MM.1S (cell line): Measurements from ENCODE around the gene TTR.

ENCODE experiments used
- DNase-seq: peaks from one replicate; pipeline ENCODE4 v3.0.0-alpha.2; 2015
- H2AFZ ChIP-seq: fragments of 300-600 bp; sonication (generic); 2 replicates; pipeline ENCODE4 v1.6.0; 2016; ENCODE audit warnings: antibody characterized with exemption, low read length
- H3F3A ChIP-seq: fragments of 300-600 bp; sonication (generic); 2 replicates; pipeline ENCODE4 v1.6.1; 2016; ENCODE audit warnings: mild to moderate bottlenecking, antibody characterized with exemption, low read length, moderate library complexity, mixed read lengths; ENCODE audit not compliant: insufficient read depth
- H3K27ac ChIP-seq: fragments of 300-600 bp; sonication (generic); 2 replicates; pipeline ENCODE4 v1.5.1; 2016; ENCODE audit warnings: mild to moderate bottlenecking, low read length
- H3K27me3 ChIP-seq: fragments of 300-600 bp; sonication (generic); replicated peaks from 2 replicates; pipeline ENCODE4 v1.6.0; 2016; ENCODE audit warnings: low read length; ENCODE audit not compliant: insufficient read depth
- H3K36me3 ChIP-seq: fragments of 300-600 bp; sonication (generic); replicated peaks from 2 replicates; pipeline ENCODE4 v1.6.1; 2016; ENCODE audit warnings: mild to moderate bottlenecking, low read length, mixed read lengths; ENCODE audit not compliant: insufficient read depth
- H3K4me1 ChIP-seq: fragments of 300-600 bp; sonication (generic); 2 replicates; pipeline ENCODE4 v1.6.1; 2016; ENCODE audit warnings: low read length, mixed read lengths
- H3K4me2 ChIP-seq: fragments of 300-600 bp; sonication (generic); 2 replicates; pipeline ENCODE4 v1.6.0; 2016; ENCODE audit warnings: low read depth, low read length
- H3K4me3 ChIP-seq: fragments of 300-600 bp; sonication (generic); 2 replicates; pipeline ENCODE4 v1.5.1; 2016; ENCODE audit warnings: low read length, mixed read lengths
- H3K79me2 ChIP-seq: fragments of 300-600 bp; sonication (generic); 2 replicates; pipeline ENCODE4 v1.6.1; 2016; ENCODE audit warnings: mixed run types, low read length, mixed read lengths
- H3K9ac ChIP-seq: fragments of 300-600 bp; sonication (generic); 2 replicates; pipeline ENCODE4 v1.6.1; 2016; ENCODE audit warnings: low read length, mixed read lengths
- H3K9me2 ChIP-seq: fragments of 300-600 bp; sonication (generic); replicated peaks from 2 replicates; pipeline ENCODE4 v1.6.1; 2016; ENCODE audit warnings: mild to moderate bottlenecking, low read length, mixed read lengths; ENCODE audit not compliant: insufficient read depth
- H3K9me3 ChIP-seq: fragments of 300-600 bp; sonication (generic); replicated peaks from 2 replicates; pipeline ENCODE4 v1.6.1; 2016; ENCODE audit warnings: mild to moderate bottlenecking, low read length, mixed read lengths; ENCODE audit not compliant: insufficient read depth
- H4K20me1 ChIP-seq: fragments of 300-600 bp; sonication (generic); 2 replicates; pipeline ENCODE4 v1.6.1; 2016; ENCODE audit warnings: mild to moderate bottlenecking, low read length, moderate library complexity, mixed read lengths; ENCODE audit not compliant: insufficient read depth
- CTCF ChIP-seq: fragments of 300-600 bp; sonication (generic); IDR thresholded peaks from 2 replicates; pipeline ENCODE4 v1.5.1; 2016; ENCODE audit warnings: antibody characterized with exemption, low read length, mixed read lengths
- EZH2 ChIP-seq: fragments of 300-600 bp; sonication (generic); optimal IDR thresholded peaks from 2 replicates; pipeline ENCODE3; 2017; ENCODE audit warnings: low read depth, mild to moderate bottlenecking, antibody characterized with exemption, low read length, mixed read lengths
- EZH2phosphoT487 ChIP-seq: fragments of 300-600 bp; sonication (generic); IDR thresholded peaks from 2 replicates; pipeline ENCODE4 v1.6.1; 2018; ENCODE audit warnings: antibody characterized with exemption, low read length

Gene TTR

DNA sequence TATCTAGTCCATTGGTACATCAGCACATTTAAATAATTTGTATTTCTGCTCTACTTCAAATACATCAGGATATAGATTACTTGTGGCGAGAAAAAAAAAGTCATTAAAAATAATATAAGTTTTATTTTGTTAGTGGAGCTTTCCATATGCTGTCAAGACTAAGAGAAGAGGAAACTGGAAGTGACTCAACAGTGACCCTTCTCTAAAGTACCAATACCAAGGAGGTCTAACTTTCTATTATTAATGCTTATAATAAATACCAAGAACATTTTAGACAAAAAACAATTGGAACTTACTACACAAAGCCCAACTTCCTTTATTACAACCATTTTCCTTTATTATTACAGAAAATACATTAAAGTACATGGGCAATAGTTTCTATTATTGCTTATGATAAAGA, 39.8 kb downstream of the TTR start:
- TF ChIP-seq EZH2phosphoT487 (no peak), EZH2 (no peak), CTCF (no peak)
- no peak overlapping the region for H3K4me3 ChIP-seq
- no peak overlapping the region for H3K4me2 ChIP-seq
- H3K79me2 ChIP-seq = no peaks in the 10 kb centered on the region
- H2AFZ ChIP-seq = no peak overlapping the region
- H4K20me1 ChIP-seq = no peaks in the 10 kb centered on the region
- no peak for DNase-seq
- no peaks in the 10 kb centered on the region for H3F3A ChIP-seq
- no peaks in the 10 kb centered on the region for H3K36me3 ChIP-seq
- H3K9me3 ChIP-seq = no peaks in the 10 kb centered on the region
- H3K9me2 ChIP-seq = no peaks in the 10 kb centered on the region
- no peak overlapping the region for H3K27ac ChIP-seq
- no peaks in the 10 kb centered on the region for H3K27me3 ChIP-seq
- H3K4me1 ChIP-seq = no peaks in the 10 kb centered on the region
- H3K9ac ChIP-seq = no peak overlapping the region

DNA sequence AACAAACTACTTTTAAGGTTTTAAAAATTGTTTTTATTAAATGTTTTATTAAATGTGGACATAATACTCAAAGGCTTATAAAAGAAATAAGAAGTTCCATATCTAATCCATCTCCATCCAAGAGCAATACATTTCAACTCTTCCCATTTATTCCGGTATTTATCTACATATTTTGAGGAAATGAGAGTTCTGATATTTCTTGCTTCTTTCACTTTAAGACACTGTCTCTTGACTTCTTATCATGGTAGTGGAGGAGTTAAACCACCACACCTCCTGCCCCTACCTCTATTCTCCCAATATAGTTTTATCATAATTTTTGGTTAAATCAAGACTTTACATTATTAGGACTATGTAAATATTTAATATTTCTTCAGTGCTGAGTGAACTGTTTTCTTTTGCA, 40.7 kb downstream of the TTR start:
- no peak overlapping the region for H3K27ac ChIP-seq
- no peak overlapping the region for H3K9ac ChIP-seq
- no peak overlapping the region for H3K4me3 ChIP-seq
- H3K4me1 ChIP-seq = no peaks in the 10 kb centered on the region
- no peaks in the 10 kb centered on the region for H4K20me1 ChIP-seq
- no peaks in the 10 kb centered on the region for H3F3A ChIP-seq
- no peaks in the 10 kb centered on the region for H3K9me2 ChIP-seq
- H3K36me3 ChIP-seq = no peaks in the 10 kb centered on the region
- H3K79me2 ChIP-seq = no peaks in the 10 kb centered on the region
- no peaks in the 10 kb centered on the region for H3K27me3 ChIP-seq
- H3K4me2 ChIP-seq = no peak overlapping the region
- no peak for DNase-seq
- H2AFZ ChIP-seq = no peak overlapping the region
- no peak for TF ChIP-seq EZH2
- no peaks in the 10 kb centered on the region for H3K9me3 ChIP-seq

DNA sequence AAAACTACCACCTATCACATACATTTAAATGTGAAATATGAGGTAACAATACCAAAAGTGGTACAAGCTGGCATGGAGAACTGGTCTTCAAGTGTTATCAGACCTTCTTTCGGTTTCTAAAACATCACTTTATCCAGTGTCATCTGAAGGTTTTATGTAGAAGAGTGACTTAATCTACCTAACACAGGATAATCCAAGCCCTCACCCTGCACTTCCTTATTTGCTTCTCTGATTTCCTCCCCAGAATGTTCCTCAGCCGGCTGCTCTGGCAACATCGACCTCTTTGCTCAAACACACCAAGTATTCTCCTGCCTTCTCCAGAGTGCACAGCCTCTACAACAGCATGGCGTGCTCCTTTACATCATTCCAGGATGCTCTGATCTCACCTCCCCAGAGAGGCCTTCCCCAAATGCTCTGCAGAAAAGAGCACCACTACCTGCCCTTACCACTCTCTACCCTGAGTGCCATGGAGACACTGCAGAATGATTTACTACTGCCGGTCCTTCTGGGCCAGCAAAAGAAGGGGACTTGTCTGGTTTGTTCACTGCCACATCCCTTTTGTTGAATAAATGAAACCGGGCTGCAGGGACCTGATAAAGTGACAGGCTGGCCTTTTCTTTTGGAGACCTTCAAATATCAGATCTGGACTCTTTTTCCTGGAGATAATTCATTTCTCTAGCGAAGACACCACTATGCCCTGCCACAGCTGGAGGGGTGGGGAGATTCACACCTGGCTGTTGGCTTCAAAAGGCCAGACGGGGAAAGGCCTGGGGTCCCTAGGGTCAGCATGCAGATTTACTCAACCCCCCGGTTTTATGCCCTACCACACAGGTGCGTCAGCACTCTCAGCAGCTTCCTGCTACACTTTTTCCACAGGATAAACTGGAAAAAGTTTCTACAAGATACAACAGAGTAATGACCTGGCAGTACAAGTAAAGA, 42.0 kb downstream of the TTR start:
- no peaks in the 10 kb centered on the region for H3K9me2 ChIP-seq
- no peaks in the 10 kb centered on the region for H4K20me1 ChIP-seq
- no peak overlapping the region for H3K27ac ChIP-seq
- no peak overlapping the region for H3K9ac ChIP-seq
- no peaks in the 10 kb centered on the region for H3K36me3 ChIP-seq
- H3K4me1 ChIP-seq = no peaks in the 10 kb centered on the region
- H3K9me3 ChIP-seq = no peaks in the 10 kb centered on the region
- no peak for DNase-seq
- H3F3A ChIP-seq = no peaks in the 10 kb centered on the region
- TF ChIP-seq CTCF (no peak), EZH2phosphoT487 (no peak), EZH2 (no peak)
- no peak overlapping the region for H3K4me3 ChIP-seq
- H3K79me2 ChIP-seq = no peaks in the 10 kb centered on the region
- H2AFZ ChIP-seq = no peak overlapping the region
- no peaks in the 10 kb centered on the region for H3K27me3 ChIP-seq
- no peak overlapping the region for H3K4me2 ChIP-seq

- peak; percentile 13 for DNase-seq
- TF ChIP-seq EZH2 (no peak), EZH2phosphoT487 (no peak)
- H3K4me3 ChIP-seq = no peak overlapping the region
- H3F3A ChIP-seq = no peaks in the 10 kb centered on the region
- H3K79me2 ChIP-seq = no peaks in the 10 kb centered on the region
- no peak overlapping the region for H2AFZ ChIP-seq
- H3K9me3 ChIP-seq = no peaks in the 10 kb centered on the region
- no peaks in the 10 kb centered on the region for H3K36me3 ChIP-seq
- H3K9me2 ChIP-seq = no peaks in the 10 kb centered on the region
- H3K27ac ChIP-seq = no peak overlapping the region
- no peaks in the 10 kb centered on the region for H3K4me1 ChIP-seq
- no peak overlapping the region for H3K9ac ChIP-seq
- H4K20me1 ChIP-seq = no peaks in the 10 kb centered on the region
- no peaks in the 10 kb centered on the region for H3K27me3 ChIP-seq
- H3K4me2 ChIP-seq = no peak overlapping the region
These were observed 42.6 kb downstream of the TTR start for GRCh38 chr18:31634331-31634713.
